Sigmoid colon (tissue), 7 donors: ENCODE results near the gene TNRC18. TPM values are rescaled to one million over a fixed set of nuclear protein-coding genes. Genes with fewer than 3 reads are reported as not detected.
"Not testable (repeated sequence)": the region's sequence is repeated elsewhere in the genome, so short reads cannot be mapped to it uniquely, and the experiment has no call there.

Source experiments
- DNase-seq: peaks from one replicate; pipeline ENCODE4 v3.0.0-alpha.2; 2019
- H3K27ac ChIP-seq, 4 donors: fragments of 200-600 bp; sonication (generic); one replicate each; pipeline ENCODE4 v1.5.1; 2016 to 2019; ENCODE audit warnings: mild to moderate bottlenecking in 1 of 4
- H3K27me3 ChIP-seq, 3 donors: fragments of 200-600 bp; sonication (generic); one replicate each; pipeline ENCODE4 v1.5.1; 2019; ENCODE audit warnings: mild to moderate bottlenecking in 1 of 3
- H3K36me3 ChIP-seq, 4 donors: fragments of 200-600 bp; sonication (generic); one replicate each; pipeline ENCODE4 v1.5.1; 2016 to 2019
- H3K4me1 ChIP-seq, 4 donors: fragments of 200-600 bp; sonication (generic); one replicate each; pipeline ENCODE4 v1.5.1; 2017 to 2019
- H3K4me3 ChIP-seq, 4 donors: fragments of 200-600 bp; sonication (generic); one replicate each; pipeline ENCODE4 v1.5.1; 2017 to 2019; ENCODE audit warnings: mild to moderate bottlenecking in 2 of 4, moderate library complexity in 1 of 4
- H3K9me3 ChIP-seq, 4 donors: fragments of 200-600 bp in 3 of 4; sonication (generic) in 3 of 4; one replicate each; pipeline versions ENCODE4 v1.5.1 to v1.6.1; 2013 to 2019
- CTCF ChIP-seq, 4 experiments: fragments of 450-650 bp in 3 of 4; fragments of 200-600 bp in 1 of 4; IDR thresholded peaks; one replicate each; pipeline ENCODE4 v1.5.1; 2016 to 2019; ENCODE audit warnings: antibody characterized with exemption in 4 of 4, mild to moderate bottlenecking in 3 of 4, moderate library complexity in 2 of 4
- EP300 ChIP-seq, 4 donors: sonication (generic); formaldehyde crosslinking; IDR thresholded peaks; one replicate each; pipeline ENCODE4 v1.6.1; 2017; ENCODE audit warnings: antibody characterized with exemption in 4 of 4
- POLR2A ChIP-seq, 2 donors: fragments of 450-650 bp; IDR thresholded peaks; one replicate each; pipeline ENCODE4 v1.6.1; 2016; ENCODE audit warnings: antibody characterized with exemption in 2 of 2, mild to moderate bottlenecking in 2 of 2, moderate library complexity in 2 of 2
- POLR2AphosphoS5 ChIP-seq, 4 donors: sonication (generic); formaldehyde crosslinking; IDR thresholded peaks; one replicate each; pipeline ENCODE4 v1.6.1; 2017; ENCODE audit warnings: antibody characterized with exemption in 4 of 4
- WGBS, 2 donors: extraction: QIAGEN DNeasy Blood & Tissue Kit; methylation state at CpG; one replicate each; pipeline ENCODE4 v1.1.7; 2013; 5-methylcytosine and 5-hydroxymethylcytosine counted together
- intact Hi-C: fragments of 100-400 bp; cut with DNase I; formaldehyde crosslinking; loops from one replicate; pipeline ENCODE4 v1.15.1; 2023
- polyA plus RNA-seq, 3 donors: library from polyadenylated mRNA; stranded (reverse); fragments of 200-250 nt; gene quantifications; one replicate each; pipeline ENCODE4 v1.2.3, GENCODE V29; 2013
- total RNA-seq, 4 donors: library from RNA; depleted of rRNA; stranded (reverse); fragments of >200 nt; gene quantifications; one replicate each; pipeline ENCODE4 v1.1.0, GENCODE V29; 2016
- donor health status: healthy with polysubstance abuse.
- donor health status: Bipolar disorder and iron deficiency.
- donor health status: healthy.

TNRC18 gene
- total and polyA plus RNA-seq, 7 donors: 12.6 to 187 (median 44.9) TPM

- Histone ChIP-seq H3K9me3 (no peaks in the 10 kb centered on the region), H3K27ac (peak overlapping the region in 2 of 4 donors; percentile 14), H3K36me3 (peaks cover 18 to 89% (median 71%) of the 10 kb centered on the region in 4 donors), H3K4me1 (peaks cover 0 to 34% (median 30%) of the 10 kb centered on the region in 4 donors), H3K4me3 (no peak overlapping the region), H3K27me3 (no peaks in the 10 kb centered on the region)
- no peak for TF ChIP-seq EP300 (IDR thresholded peaks at IDR 0.05)
- TF ChIP-seq POLR2AphosphoS5 (IDR thresholded peaks at IDR 0.05): no peak
- no peak for TF ChIP-seq POLR2A (IDR thresholded peaks at IDR 0.05)
- no peak for TF ChIP-seq CTCF (IDR thresholded peaks at IDR 0.05)
- WGBS, 2 donors: 90 to 91% methylated on average over 6 of the region's 6 CpGs
- intact Hi-C loops: no loop called here
- peak; percentile 62 for DNase-seq
Measured at GRCh38 chr7:5373300-5373699, 50.3 kb downstream of the TNRC18 start.

GRCh38 chr7:5370454-5371353 is 52.9 kb downstream of the TNRC18 start:
- H3K4me1 ChIP-seq: peaks cover 0 to 43% (median 32%) of the 10 kb centered on the region in 4 donors
- no peaks in the 10 kb centered on the region for H3K9me3 ChIP-seq
- TF ChIP-seq CTCF (IDR thresholded peaks at IDR 0.05) (no peak), POLR2A (IDR thresholded peaks at IDR 0.05) (no peak), POLR2AphosphoS5 (IDR thresholded peaks at IDR 0.05) (no peak), EP300 (IDR thresholded peaks at IDR 0.05) (no peak)
- intact Hi-C loops: no loop called here
- H3K36me3 ChIP-seq: peaks cover 8 to 66% (median 52%) of the 10 kb centered on the region in 4 donors
- H3K27ac ChIP-seq: peak overlapping the region in 3 of 4 donors; percentile 25 to 75 (median 28)
- H3K4me3 ChIP-seq: no peak overlapping the region
- H3K27me3 ChIP-seq: no peaks in the 10 kb centered on the region
- DNase-seq: peak; percentile 61
- 93 to 95% methylated on average over 55 of the region's 55 CpGs for WGBS, 2 donors

GRCh38 chr7:5367661-5368060 is 56.0 kb downstream of the TNRC18 start:
- H3K27me3 ChIP-seq: no peaks in the 10 kb centered on the region
- H3K4me1 ChIP-seq: peaks cover 0 to 74% (median 57%) of the 10 kb centered on the region in 4 donors
- peak; percentile 65 for DNase-seq
- 86 to 87% methylated on average over 9 of the region's 9 CpGs for WGBS, 2 donors
- TF ChIP-seq EP300 (IDR thresholded peaks at IDR 0.05) (no peak), POLR2AphosphoS5 (IDR thresholded peaks at IDR 0.05) (no peak), POLR2A (IDR thresholded peaks at IDR 0.05) (no peak), CTCF (IDR thresholded peaks at IDR 0.05) (no peak)
- intact Hi-C loops: no loop called here
- H3K27ac ChIP-seq: peak overlapping the region; percentile 43 to 75 (median 60)
- no peak overlapping the region for H3K4me3 ChIP-seq
- peaks cover 2 to 47% (median 26%) of the 10 kb centered on the region in 4 donors for H3K36me3 ChIP-seq
- H3K9me3 ChIP-seq: no peaks in the 10 kb centered on the region

- peak; percentile 71 to 89 (median 82) for TF ChIP-seq CTCF (IDR thresholded peaks at IDR 0.05)
- peak in 2 of 4 donors; percentile 40 to 48 for TF ChIP-seq POLR2AphosphoS5 (IDR thresholded peaks at IDR 0.05)
- Histone ChIP-seq H3K27ac (peak overlapping the region; percentile 52 to 75 (median 64)), H3K36me3 (peaks cover 17 to 48% (median 34%) of the 10 kb centered on the region in 4 donors), H3K4me1 (peaks cover 0 to 76% (median 56%) of the 10 kb centered on the region in 4 donors)
- DNase-seq: peak; percentile 87
- H3K4me3 ChIP-seq, intact Hi-C loops, H3K9me3 ChIP-seq, H3K27me3 ChIP-seq: not testable (repeated sequence)
- 81 to 83% methylated on average over 12 of the region's 12 CpGs for WGBS, 2 donors
Measured at GRCh38 chr7:5365976-5366625, 57.5 kb downstream of the TNRC18 start.
